ENCODE data around the gene ABLIM1. TPM values are rescaled to one million over a fixed set of nuclear protein-coding genes. Genes with fewer than 3 reads are reported as not detected.

Gene ABLIM1
- total RNA-seq, 1 donor from 2014 or later = 35.8 TPM

DNA sequence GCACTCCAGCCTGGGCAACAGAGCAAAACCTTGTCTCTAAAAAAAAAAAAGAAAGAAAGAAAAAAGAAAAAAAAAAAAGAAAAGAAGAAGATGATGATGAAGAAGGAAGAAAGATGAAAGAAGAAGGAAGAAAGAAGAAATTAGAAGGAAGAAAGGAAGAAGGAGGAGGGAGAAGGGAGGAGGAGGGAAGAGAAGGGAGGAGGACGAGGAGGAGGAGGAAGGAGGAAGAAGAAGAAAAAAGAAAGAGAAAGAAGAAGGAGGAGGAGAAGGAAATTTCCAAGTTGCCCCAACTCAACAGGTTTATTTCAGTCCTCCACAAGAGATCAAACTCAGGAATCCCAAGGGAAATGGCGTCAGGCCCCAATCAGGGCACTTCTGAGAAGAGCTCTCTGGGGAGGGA is 115.7 kb downstream of the ABLIM1 start:
- Mint-ChIP-seq H3K27ac (ENCODE audit: unreplicated experiment) (no peak overlapping the region), H3K4me3 (no peak overlapping the region), H3K9me3 (no peaks in the 10 kb centered on the region), H3K4me1 (peaks cover 13% of the 10 kb centered on the region), H3K36me3 (ENCODE audit: low read depth) (no peaks in the 10 kb centered on the region), H3K27me3 (ENCODE audit: low read depth) (no peaks in the 10 kb centered on the region)
- DNase-seq (ENCODE audit: low read depth, low spot score) = no peak
- TF ChIP-seq, protein P1, sequence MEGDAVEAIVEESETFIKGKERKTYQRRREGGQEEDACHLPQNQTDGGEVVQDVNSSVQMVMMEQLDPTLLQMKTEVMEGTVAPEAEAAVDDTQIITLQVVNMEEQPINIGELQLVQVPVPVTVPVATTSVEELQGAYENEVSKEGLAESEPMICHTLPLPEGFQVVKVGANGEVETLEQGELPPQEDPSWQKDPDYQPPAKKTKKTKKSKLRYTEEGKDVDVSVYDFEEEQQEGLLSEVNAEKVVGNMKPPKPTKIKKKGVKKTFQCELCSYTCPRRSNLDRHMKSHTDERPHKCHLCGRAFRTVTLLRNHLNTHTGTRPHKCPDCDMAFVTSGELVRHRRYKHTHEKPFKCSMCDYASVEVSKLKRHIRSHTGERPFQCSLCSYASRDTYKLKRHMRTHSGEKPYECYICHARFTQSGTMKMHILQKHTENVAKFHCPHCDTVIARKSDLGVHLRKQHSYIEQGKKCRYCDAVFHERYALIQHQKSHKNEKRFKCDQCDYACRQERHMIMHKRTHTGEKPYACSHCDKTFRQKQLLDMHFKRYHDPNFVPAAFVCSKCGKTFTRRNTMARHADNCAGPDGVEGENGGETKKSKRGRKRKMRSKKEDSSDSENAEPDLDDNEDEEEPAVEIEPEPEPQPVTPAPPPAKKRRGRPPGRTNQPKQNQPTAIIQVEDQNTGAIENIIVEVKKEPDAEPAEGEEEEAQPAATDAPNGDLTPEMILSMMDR (conservative IDR thresholded peaks at IDR 0.05) = no peak

DNA sequence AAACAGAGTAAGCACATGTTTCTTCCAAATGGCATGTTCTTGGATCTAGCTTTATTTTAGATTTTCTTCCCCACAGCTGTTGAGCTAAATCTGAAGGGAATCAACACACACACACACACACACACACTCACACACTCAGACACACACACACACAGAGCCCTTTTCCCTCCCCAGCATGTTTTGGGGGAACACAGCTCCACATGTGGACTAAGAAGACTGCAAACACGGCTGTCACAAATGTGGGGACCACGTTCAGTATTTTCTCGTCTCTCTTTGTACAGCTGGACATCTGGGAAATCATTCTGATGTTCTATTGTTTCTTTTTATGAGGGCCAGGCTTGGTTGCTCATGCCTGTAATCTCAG is 116.3 kb downstream of the ABLIM1 start:
- no peaks in the 10 kb centered on the region for H3K27me3 Mint-ChIP-seq (ENCODE audit: low read depth)
- H3K4me1 Mint-ChIP-seq = peaks cover 15% of the 10 kb centered on the region
- TF ChIP-seq, protein P1 (conservative IDR thresholded peaks at IDR 0.05) = no peak
- H3K36me3 Mint-ChIP-seq (ENCODE audit: low read depth) = no peaks in the 10 kb centered on the region
- H3K4me3 Mint-ChIP-seq = no peak overlapping the region
- no peak for DNase-seq (ENCODE audit: low read depth, low spot score)
- no peak overlapping the region for H3K27ac Mint-ChIP-seq (ENCODE audit: unreplicated experiment)
- no peaks in the 10 kb centered on the region for H3K9me3 Mint-ChIP-seq

DNA sequence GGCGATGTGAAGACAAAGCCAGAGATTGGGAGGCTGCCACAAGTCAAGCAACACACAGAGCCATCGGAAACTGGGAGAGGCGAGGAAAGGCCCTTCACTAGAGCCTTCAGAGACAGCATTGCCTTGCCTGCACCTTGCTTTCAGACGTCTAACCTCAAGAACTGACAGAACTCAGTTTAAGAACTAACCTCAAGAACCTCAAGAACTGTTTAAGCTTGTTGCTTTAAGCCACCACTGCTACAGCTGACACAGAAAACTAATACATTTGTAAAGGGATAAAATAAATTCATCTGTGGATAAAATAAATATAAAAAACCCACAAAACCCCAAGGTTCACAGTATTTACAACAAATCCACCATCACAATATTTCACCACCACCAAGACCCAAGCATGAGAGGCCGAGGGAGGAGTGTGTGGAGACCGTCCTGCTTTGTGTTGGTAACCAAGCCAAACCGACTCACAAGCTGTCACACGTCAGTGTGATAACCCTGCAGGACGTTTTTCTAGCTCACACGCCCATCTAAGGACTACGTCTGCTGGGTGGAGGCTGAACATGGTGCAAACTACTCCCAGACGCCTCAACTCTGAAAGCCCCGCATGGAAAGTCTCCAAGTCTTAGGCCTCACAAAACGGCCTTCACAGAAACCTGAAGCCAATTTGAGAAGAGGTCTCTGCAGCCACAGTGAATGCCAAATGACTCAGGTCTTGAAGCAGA is 116.8 kb downstream of the ABLIM1 start:
- no peaks in the 10 kb centered on the region for H3K27me3 Mint-ChIP-seq (ENCODE audit: low read depth)
- TF ChIP-seq, protein P1 (conservative IDR thresholded peaks at IDR 0.05) = no peak
- H3K9me3 Mint-ChIP-seq = peaks cover 2% of the 10 kb centered on the region
- H3K27ac Mint-ChIP-seq (ENCODE audit: unreplicated experiment) = no peak overlapping the region
- peaks cover 15% of the 10 kb centered on the region for H3K4me1 Mint-ChIP-seq
- no peak overlapping the region for H3K4me3 Mint-ChIP-seq
- no peak for DNase-seq (ENCODE audit: low read depth, low spot score)
- H3K36me3 Mint-ChIP-seq (ENCODE audit: low read depth) = no peaks in the 10 kb centered on the region

DNA sequence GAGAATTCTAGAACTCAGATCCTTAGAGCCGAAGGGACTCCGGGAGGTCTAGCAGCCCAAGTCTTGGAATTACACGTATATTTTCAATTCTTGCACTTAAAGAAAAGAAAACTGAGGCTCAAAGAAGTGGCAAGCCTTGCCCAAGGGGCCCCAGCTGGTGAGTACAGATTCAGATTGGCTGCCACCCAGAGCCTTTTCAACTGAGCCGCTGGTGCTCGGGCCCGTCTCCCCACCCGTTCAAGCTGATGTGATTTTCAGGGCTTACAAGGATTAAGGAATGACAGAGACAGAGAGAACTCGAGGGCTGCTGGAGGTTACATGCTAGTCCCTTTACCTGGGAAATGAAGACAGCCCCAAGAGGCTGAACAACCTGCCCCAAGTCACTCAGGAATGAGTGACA is 117.8 kb downstream of the ABLIM1 start:
- Mint-ChIP-seq H3K27ac (ENCODE audit: unreplicated experiment) (no peak overlapping the region), H3K36me3 (ENCODE audit: low read depth) (no peaks in the 10 kb centered on the region), H3K4me1 (peaks cover 15% of the 10 kb centered on the region), H3K27me3 (ENCODE audit: low read depth) (no peaks in the 10 kb centered on the region), H3K4me3 (no peak overlapping the region), H3K9me3 (peaks cover 2% of the 10 kb centered on the region)
- DNase-seq (ENCODE audit: low read depth, low spot score) = no peak
- TF ChIP-seq, protein P1 (conservative IDR thresholded peaks at IDR 0.05) = no peak

DNA sequence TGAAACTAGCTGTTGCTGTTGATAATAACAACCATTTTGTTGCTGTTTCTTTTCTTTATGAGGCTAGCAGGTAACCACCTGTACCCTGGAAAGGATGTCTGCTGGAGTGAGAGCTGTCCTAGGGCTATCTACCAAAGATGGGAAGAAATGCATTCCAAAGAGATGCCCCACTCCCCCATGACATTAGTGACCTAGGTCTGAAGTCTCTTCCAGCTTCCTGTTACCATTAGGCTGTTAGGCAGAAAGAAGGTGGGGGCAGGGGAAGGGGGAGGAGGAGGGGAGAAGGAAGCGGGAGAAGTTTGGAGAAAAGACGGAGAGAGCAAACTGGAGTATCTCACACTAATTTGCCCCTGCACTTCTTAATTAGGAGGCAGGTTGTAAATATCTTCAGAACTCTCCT is 118.5 kb downstream of the ABLIM1 start:
- Mint-ChIP-seq H3K27me3 (ENCODE audit: low read depth) (no peaks in the 10 kb centered on the region), H3K27ac (ENCODE audit: unreplicated experiment) (no peak overlapping the region), H3K36me3 (ENCODE audit: low read depth) (no peaks in the 10 kb centered on the region), H3K9me3 (peaks cover 2% of the 10 kb centered on the region), H3K4me3 (no peak overlapping the region), H3K4me1 (peaks cover 18% of the 10 kb centered on the region)
- TF ChIP-seq, protein P1 (conservative IDR thresholded peaks at IDR 0.05) = no peak
- no peak for DNase-seq (ENCODE audit: low read depth, low spot score)
